Measurements from ENCODE around the gene KSR1.
"Not testable (repeated sequence)": the region's sequence is repeated elsewhere in the genome, so short reads cannot be mapped to it uniquely, and the experiment has no call there.

The KSR1 gene

DNA sequence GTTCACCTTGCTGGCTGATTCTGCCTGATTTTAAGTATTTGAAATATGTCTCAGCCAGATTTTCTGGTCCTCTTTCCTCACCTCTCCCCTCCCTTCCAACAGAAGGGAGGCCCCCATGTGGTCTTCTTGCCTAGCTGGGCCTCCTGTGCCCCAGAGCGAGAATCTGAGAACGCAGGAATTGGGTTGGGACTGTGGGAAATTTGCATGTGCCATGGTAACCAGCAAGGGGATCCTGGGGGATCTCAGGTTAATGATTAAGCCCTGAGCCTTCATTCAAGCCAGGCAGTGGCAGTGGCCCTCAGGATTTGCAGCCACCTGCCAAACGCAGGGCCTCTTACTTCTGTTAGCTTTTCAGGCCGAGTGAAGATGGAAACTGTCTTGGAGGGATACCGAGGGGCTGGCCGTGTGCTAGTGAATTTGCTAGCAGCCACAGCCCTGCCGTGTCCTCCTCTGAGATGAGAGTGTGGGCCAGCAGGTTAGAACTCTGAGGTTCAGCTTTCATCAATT lies 40.2 kb downstream of the KSR1 start:
- DNase-seq = no peak

DNA sequence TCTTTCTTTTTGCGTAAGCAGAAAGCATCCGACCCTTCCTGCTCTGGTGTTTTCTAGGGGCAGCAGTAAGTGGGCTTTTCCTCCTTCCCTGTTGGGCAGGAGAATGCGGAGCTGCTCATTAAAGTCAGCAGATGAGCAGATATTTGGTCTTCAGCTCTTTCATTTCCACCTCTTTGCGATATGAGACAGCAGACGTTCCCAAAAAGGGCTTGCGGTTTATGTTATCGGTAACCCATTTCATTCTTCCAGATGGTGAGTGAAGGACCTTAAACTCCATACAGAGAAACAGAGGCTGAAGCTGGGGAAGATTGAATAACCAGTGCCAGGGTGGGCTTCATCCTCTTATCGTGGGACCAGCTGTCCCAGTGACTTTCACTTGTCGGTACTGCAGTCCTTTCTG lies 40.7 kb downstream of the KSR1 start:
- DNase-seq = no peak

DNA sequence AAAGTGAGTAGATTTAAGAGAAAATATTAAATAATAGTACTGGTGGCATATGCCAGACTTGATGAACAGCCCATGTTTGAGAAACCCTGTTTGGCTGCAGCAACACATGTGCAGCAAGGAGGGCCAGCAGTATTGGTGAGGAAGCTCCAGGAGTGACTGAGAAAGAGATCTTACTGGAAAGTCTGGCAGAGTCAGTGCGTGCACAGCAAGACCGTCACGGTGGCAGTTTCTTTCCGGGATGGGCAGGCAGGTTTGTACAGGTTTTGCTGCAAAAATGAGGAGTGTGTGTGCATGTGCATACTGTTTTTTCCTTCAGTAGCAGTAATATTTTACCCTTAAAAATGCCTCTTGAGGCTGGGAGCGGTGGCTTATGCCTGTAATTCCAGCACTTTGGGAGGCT lies 41.4 kb downstream of the KSR1 start:
- DNase-seq = no peak

DNA sequence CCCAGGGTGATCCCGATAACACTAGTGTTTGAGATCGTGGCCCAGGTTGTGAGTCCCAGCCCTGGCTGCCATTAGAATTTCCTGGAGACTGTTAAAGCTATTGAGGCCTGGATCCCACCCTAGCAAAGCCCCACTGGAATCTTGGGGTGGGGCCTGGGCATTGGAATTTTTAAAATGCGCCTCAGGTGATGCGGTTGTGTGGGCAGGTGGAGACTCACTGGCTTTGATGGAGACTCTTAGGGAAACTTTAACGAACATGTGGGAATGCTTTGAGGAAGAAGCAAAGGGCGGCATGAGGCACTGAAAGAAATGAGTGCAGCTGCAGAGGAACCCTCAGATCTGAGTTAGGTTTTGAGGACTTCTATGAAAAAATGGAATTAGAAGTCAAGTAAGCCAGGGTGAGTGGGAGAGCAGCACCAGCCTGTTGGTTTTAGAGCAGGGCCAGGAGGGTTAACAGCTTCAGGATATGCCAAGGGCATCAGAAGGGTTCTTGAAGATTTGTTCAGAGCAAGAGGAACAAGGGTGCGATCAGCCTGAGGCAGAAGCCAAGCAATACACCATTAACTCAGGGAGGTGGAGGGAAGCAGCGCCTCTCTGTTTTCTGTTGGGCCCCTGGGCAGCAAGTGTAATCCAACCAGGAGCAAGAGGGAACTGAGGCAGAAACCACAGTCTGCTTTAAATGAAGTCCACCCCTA lies 42.5 kb downstream of the KSR1 start:
- DNase-seq = no peak

DNA sequence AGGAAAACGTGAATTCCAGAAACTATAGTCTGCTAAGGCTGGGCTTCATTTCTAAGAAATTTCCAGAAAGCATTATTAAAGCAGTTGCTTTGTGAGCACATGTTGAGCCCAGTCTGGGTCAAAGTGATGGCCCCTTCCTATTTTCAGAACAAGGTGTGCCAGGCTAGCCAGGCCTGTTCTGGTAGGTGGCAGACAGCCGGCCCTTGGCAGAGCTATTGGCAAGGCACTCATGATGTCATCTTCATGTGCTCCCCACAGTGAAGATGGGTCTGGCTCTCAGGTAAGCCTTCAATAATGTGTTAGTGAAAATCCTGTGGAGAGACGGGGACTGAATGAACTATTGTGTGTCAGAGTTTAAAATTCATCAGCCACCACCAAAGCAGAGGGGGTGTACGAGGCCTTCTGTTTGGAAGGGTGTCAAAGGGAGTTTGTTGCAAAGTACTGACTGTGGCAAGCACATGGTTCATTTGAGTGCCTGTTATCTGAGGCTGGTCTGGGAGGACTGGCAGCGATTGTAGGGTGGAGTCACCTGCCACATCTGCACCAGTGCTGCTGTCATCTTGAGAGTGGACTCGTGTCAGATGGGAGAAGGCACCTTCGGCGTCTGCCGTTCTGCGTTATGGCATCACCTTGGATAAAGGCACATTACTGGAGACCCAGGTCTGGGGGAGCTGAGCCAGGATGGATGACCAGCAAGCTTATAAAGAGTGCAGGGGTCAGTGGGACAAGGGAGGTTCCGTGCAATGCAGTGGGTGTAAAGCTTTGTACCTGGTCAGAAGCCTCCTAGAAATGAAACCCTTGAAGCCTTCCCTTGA lies 43.4 kb downstream of the KSR1 start:
- no peak for DNase-seq

DNA sequence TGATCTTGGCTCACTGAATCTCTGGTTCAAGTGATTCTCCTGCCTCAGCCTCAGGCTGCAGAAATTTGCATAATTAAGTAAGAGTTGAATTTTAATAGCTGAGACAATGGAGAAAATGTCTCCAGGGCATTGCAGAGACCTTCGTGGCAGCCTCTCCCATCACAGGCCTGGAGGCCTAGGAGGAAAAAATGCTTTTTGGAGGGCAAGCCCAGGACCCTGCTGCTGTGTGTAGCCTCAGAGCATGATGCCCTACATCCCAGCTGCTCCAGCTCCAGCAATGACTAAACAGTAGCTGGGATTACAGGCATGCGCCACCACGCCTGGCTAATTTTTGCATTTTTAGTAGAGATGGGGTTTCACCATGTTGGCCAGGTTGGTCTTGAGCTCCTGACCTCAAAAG lies 45.1 kb downstream of the KSR1 start:
- not testable (repeated sequence) for DNase-seq

DNA sequence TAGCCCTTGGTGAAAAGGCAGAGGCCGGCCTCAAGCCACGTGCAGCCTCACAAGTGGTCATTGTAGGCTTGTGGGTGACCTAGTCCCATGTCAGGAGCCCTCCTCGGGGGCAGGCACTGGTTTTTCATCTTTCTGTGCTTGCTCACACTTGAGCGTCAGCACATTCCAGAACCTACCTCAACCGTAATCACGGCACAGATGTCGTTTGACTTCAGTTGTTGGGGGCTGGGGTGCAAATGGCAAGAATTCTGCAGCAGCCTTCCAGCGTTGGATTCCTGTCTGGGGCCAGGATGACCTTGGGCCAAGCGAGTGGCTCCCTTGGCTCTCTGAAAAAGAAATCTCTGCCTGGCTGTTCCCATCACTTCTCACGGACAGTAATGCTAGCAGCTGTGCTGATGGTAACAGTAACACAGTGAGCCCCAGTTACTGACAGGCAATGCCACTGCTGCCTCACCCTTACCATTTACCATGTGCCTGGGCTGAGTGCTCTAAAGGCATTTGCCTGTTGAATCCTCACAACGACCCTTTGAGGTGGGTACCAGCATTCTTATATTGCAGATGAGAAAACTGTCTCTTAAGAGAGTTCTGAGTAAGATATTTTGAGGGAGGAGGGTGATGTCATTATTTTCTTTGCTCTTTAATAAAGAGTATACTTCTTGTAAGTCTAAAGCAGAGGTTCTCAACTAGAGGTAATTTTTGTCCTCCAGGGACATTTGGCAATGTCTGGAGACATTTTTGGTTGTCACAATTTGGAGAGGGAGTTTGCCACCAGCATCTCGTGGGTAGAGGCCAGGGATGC lies 46.5 kb downstream of the KSR1 start:
- no peak for DNase-seq

DNA sequence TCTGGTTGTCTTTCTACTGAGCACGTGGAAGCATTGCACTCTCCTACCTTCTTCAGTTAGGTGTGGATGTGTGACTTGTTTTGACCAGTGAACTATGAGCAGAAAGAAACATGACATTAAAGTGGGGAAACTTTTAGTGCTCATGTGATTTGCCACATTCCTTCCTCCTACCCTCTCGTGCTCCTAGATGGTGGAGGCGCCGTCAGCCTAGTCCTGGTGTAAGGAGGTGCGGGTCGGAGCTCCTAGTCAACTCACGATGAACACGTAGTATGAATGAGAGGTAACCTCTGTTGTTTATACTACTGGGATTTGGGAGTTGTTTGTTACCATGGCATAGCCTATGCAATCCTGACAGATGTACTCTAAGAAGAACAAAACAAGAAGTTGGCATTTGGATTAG lies 47.4 kb downstream of the KSR1 start:
- DNase-seq = no peak

DNA sequence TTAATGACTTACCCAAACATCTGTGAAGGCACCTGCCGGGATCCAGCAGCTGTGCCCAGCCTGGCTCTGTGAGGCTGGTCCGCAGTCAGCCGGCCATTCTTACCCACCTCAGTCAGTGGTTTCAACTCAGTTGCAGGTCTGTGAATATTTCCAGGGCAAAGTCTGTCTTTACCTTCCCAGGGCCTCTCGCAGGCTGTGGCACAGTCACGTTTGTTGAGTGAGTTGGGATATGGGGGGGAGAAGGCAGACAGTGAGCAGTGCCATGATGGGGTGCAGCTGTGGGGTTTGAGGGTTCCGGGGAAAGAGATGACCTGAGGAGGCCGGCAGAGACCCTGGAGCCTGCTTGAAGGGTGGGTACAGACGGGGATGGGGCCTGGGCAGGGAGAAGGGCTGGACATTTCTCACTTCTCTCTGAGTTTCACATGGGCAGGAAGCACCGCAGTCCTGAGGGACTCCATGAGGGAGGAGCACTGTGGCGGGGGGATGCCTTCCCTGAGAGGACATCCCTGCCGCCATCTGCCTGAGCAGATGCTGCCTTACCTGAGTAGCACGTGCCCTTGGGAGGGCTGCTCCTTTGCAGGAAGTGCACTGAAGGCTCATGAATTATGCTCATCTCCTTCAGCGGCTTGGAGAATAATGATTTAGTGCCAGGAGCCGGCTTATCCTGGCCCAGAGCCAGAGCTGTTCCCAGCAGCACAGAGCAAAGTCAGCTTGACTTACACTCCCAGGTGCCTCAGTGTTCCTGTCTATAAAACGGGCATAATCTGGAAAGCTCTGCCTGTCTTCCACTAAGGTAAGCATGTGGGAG lies 48.1 kb downstream of the KSR1 start:
- no peak for DNase-seq

DNA sequence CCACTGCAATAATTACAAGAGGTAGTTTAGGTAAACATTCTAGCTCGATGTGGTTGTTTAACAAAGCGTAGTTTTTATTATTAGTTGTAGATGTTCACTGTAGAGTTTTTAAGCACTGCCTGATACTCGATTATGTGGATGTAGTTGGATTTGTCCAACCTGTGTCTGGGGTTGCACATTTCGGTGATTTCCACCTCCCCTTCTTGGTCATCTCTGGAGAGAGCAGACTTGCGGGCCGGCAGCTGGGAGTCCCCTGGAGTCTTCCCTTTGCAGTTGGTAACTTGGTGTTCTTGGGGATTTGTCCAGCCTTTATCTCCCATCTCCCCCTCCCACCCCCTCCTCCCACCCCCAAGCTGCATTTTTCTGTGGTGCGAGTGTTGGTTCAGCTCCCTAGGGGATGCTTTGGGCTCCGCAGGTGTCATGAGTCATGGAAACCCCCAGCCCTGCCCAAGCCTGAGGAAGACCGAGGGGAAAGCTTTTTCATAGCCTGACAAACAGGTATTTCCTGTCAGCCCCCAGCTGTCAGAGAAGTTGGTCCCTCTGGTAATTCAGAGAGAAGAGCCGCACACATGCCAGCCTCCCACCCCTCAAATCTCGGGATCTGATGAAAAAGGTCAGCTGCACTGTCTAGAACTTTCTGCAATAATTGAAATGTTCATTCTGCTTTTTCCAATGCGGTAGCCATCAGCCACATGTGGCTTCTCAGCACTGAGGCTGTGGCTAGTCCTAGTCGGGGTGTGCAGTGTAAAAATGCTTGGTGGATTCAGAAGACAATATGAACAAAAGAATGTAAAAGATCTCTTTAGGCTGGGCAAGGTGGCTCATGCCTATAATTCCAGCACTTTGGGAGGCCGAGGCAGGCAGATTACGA lies 50.3 kb downstream of the KSR1 start:
- no peak for DNase-seq

DNA sequence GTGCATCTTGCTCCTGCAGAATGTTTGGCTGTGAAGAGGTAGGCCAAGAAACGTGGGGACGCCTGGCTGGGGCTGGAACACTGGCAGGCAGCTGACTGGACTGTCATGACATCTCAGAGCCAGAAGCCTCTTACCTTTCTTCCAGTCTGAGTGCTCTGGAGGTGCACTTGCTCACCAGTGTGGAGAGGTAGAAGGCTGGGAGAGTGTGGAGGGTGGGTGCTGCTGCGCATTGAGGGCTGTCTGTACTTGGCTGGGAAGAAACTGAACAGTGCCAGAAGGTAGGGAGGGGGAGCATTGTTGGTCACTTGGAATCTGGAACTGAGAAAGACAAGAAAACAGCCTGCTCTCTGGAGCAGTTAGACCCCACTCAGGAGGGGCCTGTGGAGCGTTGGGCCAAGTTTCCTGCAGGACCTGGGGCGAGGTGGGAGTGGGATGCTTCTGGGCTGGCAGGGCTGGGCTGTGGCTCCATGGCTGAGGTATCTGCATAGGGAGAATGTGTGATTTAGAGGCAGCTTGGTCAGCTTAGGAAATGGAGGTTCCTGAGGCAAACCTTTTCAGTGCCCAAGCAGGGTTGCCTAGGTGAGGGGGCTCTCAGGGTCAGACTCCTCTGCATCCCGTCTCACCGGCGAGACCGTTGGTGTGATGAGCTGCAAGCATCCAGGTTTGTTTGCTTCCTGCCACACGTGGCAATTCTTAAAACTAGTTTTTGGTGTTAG lies 55.1 kb downstream of the KSR1 start:
- DNase-seq = no peak

DNA sequence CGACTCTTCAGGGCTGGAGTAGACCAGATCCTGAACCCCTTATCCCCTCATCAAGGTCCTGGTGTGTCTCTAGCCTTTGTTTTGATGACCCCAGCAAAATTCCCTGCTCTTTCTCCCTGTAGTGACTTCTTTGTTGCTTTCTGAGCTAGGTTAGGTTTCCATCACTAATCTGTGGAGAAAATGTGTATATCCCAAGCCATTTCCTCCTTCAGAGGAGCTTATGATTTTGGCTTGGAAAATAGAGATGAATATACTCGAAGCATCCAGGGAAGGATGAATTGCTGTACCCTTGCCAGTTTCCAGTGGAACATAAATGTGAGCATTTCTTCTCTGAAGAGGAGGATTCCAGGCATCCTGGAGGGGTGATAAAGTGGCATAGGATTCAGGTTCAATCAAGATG lies 55.8 kb downstream of the KSR1 start:
- no peak for DNase-seq

DNA sequence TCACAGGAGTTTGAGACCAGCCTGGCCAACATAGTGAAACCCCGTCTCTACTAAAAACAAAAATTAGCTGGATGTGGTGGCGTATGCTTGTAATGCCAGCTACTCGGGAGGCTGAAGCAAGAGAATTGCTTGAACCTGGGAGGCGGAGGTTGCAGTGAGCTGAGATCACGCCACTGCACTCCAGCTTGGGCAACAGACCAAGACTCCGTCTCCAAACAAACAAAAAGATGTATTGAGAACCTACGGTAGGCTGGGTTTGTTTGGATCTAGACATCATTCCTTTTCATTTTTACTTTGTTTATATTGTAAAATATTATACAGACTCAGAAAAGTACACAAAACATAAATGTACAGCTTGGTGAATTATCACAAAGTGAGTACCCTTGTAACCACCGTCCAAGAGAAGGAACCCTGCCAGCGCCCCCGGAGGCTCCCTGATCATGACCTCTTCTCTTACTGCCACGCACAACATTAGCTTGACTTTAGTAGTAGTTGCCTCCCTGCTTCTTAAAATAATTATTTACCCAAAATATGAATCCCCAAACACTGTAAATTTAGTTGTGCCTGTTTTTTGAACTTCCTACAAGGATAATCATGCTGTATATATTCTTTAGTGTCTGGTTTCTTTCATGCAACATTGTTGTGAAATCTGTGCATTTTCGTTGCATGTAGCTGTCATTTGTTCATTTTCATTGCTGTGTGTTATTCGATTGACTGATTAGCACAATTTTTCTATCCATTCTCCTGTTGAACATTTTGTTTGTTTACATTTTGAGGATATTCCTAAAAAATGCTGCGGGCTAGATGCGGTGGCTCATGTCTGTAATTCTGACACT lies 56.5 kb downstream of the KSR1 start:
- DNase-seq = no peak

DNA sequence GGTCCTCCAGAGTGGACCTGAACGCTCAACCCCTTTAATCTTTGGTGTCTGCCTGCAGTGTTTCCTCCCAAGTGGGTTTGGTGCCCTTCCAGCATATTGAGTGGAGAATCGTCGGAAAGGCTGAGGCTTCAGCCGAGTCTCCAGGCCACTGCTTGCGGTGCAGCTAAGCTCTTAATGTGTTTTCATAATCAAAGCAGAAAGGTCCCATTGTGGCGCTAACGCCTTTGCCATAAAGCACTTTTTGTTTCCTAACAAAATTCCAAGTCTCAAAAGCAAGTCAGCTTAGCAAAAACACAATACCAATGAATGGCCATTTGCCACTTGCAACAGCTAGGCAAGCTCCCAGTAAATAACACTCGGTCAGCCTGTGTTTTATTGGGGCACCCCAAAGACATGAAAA lies 57.6 kb downstream of the KSR1 start:
- no peak for DNase-seq

DNA sequence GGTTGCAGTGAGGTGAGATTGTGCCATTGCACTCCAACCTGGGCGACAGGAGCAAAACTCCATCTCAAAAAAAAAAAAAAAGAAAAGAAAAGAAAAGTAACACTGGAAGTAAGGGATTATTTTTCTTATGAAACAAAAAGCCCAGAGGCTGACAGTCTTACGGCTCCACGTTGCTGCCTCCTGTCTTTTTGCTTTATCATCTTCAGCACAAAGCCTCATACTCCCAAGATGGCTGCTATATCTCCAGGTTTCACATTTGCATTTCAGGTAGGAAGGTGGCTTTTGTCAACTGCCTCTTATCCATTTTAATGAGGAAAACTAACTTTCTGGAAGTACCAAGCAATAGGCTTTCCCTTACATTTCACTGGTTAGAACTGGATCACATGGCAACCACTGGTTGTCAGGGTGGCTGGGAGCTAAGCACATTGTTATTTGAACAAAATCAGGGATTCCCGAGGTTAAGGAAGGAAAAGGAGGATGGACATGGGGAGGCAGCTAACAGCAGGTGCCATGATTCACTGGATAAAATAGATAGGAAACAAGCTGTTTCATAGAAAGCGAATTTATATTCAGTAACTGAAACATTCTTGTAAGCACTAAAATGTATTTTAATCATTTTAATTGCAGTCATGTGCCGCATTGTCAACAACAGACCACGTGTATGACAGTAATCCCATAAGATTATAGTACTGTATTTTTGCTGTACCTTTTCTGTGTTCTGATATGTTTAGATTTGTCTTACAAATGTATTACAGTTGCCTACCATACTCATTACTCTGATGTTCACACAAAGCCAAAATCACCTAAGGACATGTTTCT lies 58.6 kb downstream of the KSR1 start:
- no peak for DNase-seq

DNA sequence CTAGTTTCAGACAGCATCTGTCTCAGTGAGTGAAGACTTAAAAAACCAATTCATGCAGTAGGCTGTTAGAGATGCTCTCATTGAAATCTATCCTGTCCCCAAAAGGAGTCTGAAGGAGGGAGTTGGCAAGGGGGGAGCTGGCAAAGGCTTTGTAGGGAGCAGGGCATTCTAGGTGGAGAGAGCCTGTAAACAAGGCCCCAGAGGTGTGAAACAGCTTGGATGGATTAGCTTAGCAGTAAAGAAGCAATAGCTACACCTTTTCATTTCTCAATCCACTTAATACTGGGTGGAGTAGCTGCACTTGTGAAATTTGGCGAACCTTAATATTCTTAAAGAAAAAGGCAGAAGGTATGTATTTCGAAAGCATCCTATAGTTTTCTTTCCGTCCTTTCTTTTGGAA lies 61.8 kb downstream of the KSR1 start:
- DNase-seq = no peak

DNA sequence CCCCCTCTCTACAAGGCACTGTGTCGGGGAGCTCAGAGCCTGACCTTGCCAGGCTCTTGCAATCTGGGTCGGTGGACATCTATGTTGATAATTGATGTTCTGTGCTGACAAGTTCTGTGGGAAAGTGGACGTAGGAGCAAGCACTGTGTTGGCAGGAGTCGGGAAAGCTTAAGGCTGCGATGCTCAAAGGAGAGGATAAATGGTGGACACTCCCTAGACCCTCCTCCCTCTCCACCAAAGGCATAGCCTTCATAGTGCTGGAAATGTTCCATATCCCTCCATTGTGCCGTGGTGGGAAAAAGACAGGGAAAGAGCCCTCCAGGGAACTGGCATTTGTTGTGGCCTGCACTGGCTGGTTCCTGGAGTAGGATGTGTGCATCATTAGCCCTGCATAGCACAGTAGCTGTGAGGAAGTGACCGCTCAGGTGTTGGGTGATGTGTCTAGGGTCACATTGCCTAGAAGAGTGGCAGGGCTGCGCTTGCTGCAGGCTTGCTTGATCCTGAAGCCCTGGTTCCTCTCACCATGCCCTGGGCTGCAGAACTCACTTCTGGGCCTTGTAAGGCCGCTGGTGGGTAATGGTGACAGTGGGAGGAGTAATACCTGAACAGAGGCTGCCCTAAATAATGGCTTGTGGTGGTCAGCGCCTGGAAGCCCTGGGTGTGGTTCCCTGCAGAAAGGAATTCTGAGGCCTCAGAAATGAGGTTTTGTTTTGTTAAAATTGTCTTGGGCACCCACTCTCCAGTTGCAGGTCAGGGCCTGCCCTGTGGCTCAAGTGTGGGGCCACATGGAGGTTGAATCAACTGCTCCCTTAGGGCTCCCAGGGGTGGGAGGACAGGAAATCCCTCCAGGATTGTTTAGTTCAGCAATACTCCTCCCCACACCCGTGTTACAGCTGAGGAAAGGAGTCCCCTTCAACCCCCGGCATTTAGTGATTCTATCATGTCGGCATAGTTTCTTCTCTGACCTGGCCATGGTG lies 62.6 kb downstream of the KSR1 start:
- no peak for DNase-seq

DNA sequence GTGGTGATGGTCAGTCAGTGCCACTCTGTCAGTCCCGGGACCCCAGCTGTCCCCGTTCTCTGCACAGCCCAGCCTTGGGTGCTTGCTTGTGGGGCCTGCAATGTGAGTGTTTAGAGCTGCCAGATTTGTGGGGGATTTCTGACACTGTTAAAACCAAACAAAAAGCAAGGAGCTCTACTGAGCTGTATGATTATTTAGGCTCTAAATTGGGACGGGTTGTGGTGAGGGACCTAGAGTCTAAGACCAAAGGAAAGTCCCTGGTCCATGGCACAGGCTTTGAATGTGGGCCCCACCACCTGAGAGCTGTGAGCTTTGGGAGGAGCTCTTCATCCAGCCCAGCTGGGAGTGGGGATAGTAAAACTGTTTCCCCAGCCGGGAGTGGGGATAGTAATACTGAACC lies 63.3 kb downstream of the KSR1 start:
- no peak for DNase-seq

Measured in stimulated activated CD4-positive, alpha-beta T cell treated with anti-CD3 and anti-CD28 coated beads, Interleukin-4, amount 100 ng/mL, for 1 hour (primary cell).